ENCODE data around the gene NPTX1. TPM values are rescaled to one million over a fixed set of nuclear protein-coding genes. Genes with fewer than 3 reads are reported as not detected.
A peak's percentile ranks its signal among the peaks of the same experiment; 100 is the strongest.

Gene NPTX1
- total RNA-seq, 2 experiments from 2014 or later: 0.22 TPM; not detected in 1

GRCh38 chr17:80498242-80498919, 22.0 kb upstream of the NPTX1 start:
- Histone ChIP-seq H3K4me1 (ENCODE audit: insufficient read depth, low read length, poor library complexity, severe bottlenecking) (peaks cover 24% of the 10 kb centered on the region), H2AFZ (ENCODE audit: low read length) (peak overlapping the region; percentile 86), H3K27ac (ENCODE audit: low read depth, low read length, poor library complexity, severe bottlenecking) (peak overlapping the region; percentile 60), H3K9me3 (ENCODE audit: low read length) (no peaks in the 10 kb centered on the region), H3K4me2 (ENCODE audit: low read length) (peak overlapping the region; percentile 73), H4K20me1 (ENCODE audit: insufficient read depth, low read length) (no peaks in the 10 kb centered on the region), H3K79me2 (ENCODE audit: insufficient read depth, low read depth, low read length) (no peaks in the 10 kb centered on the region), H3K36me3 (ENCODE audit: insufficient read depth, low read length) (no peaks in the 10 kb centered on the region), H3K9me2 (ENCODE audit: insufficient read depth, low read length) (no peaks in the 10 kb centered on the region), H3K4me3 (ENCODE audit: low read depth, low read length, poor library complexity, severe bottlenecking) (peak overlapping the region; percentile 62)
- CTCF ChIA-PET (ENCODE audit: unreplicated experiment): no interaction called here
- BruUV-seq (replicated peaks): TSS peak; percentile 90
- DNase-seq (ENCODE audit: low spot score): peak; percentile 97
- POLR2A ChIA-PET: interaction anchor here (0.5 to 3.0 kb wide), 5 partner anchors 10 to 262 kb away, joined by 3 to 16 read pairs (median 4); no protein-coding TSS in a partner anchor
- no peak for TF ChIP-seq EZH2phosphoT487 (IDR thresholded peaks at IDR 0.05; ENCODE audit: borderline replicate concordance, low read depth, low read length)
- TF ChIP-seq, protein P1, sequence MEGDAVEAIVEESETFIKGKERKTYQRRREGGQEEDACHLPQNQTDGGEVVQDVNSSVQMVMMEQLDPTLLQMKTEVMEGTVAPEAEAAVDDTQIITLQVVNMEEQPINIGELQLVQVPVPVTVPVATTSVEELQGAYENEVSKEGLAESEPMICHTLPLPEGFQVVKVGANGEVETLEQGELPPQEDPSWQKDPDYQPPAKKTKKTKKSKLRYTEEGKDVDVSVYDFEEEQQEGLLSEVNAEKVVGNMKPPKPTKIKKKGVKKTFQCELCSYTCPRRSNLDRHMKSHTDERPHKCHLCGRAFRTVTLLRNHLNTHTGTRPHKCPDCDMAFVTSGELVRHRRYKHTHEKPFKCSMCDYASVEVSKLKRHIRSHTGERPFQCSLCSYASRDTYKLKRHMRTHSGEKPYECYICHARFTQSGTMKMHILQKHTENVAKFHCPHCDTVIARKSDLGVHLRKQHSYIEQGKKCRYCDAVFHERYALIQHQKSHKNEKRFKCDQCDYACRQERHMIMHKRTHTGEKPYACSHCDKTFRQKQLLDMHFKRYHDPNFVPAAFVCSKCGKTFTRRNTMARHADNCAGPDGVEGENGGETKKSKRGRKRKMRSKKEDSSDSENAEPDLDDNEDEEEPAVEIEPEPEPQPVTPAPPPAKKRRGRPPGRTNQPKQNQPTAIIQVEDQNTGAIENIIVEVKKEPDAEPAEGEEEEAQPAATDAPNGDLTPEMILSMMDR (conservative IDR thresholded peaks at IDR 0.05; ENCODE audit: low read length): no peak
- intact Hi-C loops (cut with micrococcal nuclease; ENCODE audit: unreplicated experiment): loop anchor here (1.0 kb wide), 1 partner anchor 13 kb away; no protein-coding TSS in a partner anchor

DNA sequence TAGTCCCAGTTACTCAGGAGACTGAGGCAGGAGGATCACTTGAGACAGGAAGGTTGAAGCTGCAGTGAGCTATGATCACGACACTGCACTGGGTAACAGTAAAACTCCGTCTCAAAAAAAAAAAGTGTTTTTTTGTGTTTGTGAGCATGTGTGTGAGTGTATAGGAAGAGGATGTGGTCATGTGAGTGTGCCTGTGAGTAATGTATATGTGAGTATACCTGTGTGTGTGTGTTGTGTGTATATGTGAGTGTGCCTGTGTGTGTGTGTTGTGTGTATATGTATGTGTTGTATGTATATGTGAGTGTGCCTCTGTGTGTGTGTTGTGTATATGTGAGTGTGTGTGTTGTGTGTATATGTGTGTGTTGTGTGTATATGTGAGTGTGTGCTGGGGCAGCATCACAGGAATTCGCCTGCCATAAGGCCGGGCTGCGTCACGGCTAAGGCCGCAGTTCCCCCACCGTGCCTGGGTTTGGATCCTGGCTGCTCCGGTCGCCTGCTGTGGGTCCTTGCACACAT, 21.4 kb upstream of the NPTX1 start:
- TF ChIP-seq EZH2phosphoT487 (IDR thresholded peaks at IDR 0.05; ENCODE audit: borderline replicate concordance, low read depth, low read length): no peak
- TF ChIP-seq, protein P1 (conservative IDR thresholded peaks at IDR 0.05; ENCODE audit: low read length): no peak
- Histone ChIP-seq H3K79me2 (ENCODE audit: insufficient read depth, low read depth, low read length) (no peaks in the 10 kb centered on the region), H3K27ac (ENCODE audit: low read depth, low read length, poor library complexity, severe bottlenecking) (peak overlapping the region; percentile 60), H3K9me2 (ENCODE audit: insufficient read depth, low read length) (no peaks in the 10 kb centered on the region), H3K4me3 (ENCODE audit: low read depth, low read length, poor library complexity, severe bottlenecking) (peak overlapping the region; percentile 62), H3K4me1 (ENCODE audit: insufficient read depth, low read length, poor library complexity, severe bottlenecking) (peaks cover 24% of the 10 kb centered on the region), H4K20me1 (ENCODE audit: insufficient read depth, low read length) (no peaks in the 10 kb centered on the region), H3K9me3 (ENCODE audit: low read length) (0 out of 2 replicates have a peak, but pooled peaks cover 1% of the 10 kb centered on the region), H3K36me3 (ENCODE audit: insufficient read depth, low read length) (no peaks in the 10 kb centered on the region), H3K4me2 (ENCODE audit: low read length) (peak overlapping the region; percentile 73), H2AFZ (ENCODE audit: low read length) (peak overlapping the region; percentile 86)
- ChIA-PET POLR2A (interaction anchor here (1.0 to 3.0 kb wide), 3 partner anchors 12 to 80 kb away, joined by 3 to 16 read pairs (median 10); no protein-coding TSS in a partner anchor), CTCF (ENCODE audit: unreplicated experiment) (no interaction called here)
- DNase-seq (ENCODE audit: low spot score): peak; percentile 51
- intact Hi-C loops (cut with micrococcal nuclease; ENCODE audit: unreplicated experiment): loop anchor here (1.0 kb wide), 1 partner anchor 12 kb away; no protein-coding TSS in a partner anchor
- no TSS peak for BruUV-seq (replicated peaks)

DNA sequence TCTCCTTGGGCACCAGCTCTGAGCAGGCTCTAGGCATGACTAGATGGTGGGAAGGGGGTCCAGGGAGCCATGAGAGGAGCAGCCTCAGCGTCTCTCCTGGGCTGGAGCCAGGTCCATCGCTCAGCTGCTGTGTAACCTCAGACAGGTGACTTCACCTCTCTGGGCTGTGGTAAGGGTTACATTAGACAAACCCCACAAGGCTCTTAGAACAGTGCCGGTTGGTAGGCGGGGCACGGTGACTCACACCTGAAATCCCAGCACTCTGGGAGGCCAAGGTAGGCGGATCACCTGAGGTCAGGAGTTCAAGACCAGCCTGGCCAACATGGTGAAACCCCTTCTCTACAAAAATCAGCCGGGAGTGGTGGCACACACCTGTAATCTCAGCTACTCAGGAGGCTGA, 18.1 kb upstream of the NPTX1 start:
- intact Hi-C loops (cut with micrococcal nuclease; ENCODE audit: unreplicated experiment): no loop called here
- no peak overlapping the region for H3K4me2 ChIP-seq (ENCODE audit: low read length)
- no TSS peak for BruUV-seq (replicated peaks)

More for the DNA sequence above, 18.1 kb upstream of the NPTX1 start:
- peaks cover 24% of the 10 kb centered on the region for H3K4me1 ChIP-seq (ENCODE audit: insufficient read depth, low read length, poor library complexity, severe bottlenecking)
- H4K20me1 ChIP-seq (ENCODE audit: insufficient read depth, low read length): no peaks in the 10 kb centered on the region
- no peaks in the 10 kb centered on the region for H3K36me3 ChIP-seq (ENCODE audit: insufficient read depth, low read length)
- H3K9me2 ChIP-seq (ENCODE audit: insufficient read depth, low read length): no peaks in the 10 kb centered on the region
- peaks cover 14% of the 10 kb centered on the region; the same call in 1 of the 2 replicates for H3K9me3 ChIP-seq (ENCODE audit: low read length)
- ChIA-PET CTCF (ENCODE audit: unreplicated experiment) (no interaction called here), POLR2A (no interaction called here)
- no peak for TF ChIP-seq EZH2phosphoT487 (IDR thresholded peaks at IDR 0.05; ENCODE audit: borderline replicate concordance, low read depth, low read length)
- TF ChIP-seq, protein P1 (conservative IDR thresholded peaks at IDR 0.05; ENCODE audit: low read length): no peak
- no peak overlapping the region for H3K4me3 ChIP-seq (ENCODE audit: low read depth, low read length, poor library complexity, severe bottlenecking)
- H2AFZ ChIP-seq (ENCODE audit: low read length): no peak overlapping the region
- no peaks in the 10 kb centered on the region for H3K79me2 ChIP-seq (ENCODE audit: insufficient read depth, low read depth, low read length)
- no peak overlapping the region for H3K27ac ChIP-seq (ENCODE audit: low read depth, low read length, poor library complexity, severe bottlenecking)
- no peak for DNase-seq (ENCODE audit: low spot score)
